Activated naive CD4-positive, alpha-beta T cell treated with anti-CD3 and anti-CD28 coated beads, Interleukin-2, amount 50 U/mL, for 72 hours (primary cell): ENCODE data around the gene ADGRF3. TPM values are rescaled to one million over a fixed set of nuclear protein-coding genes. Genes with fewer than 3 reads are reported as not detected.
"Not testable (repeated sequence)": the region's sequence is repeated elsewhere in the genome, so short reads cannot be mapped to it uniquely, and the experiment has no call there.

ENCODE experiments used
- ATAC-seq, 2 donors: fragments of 150-1000 bp; cut with Tn5 transposase; 2 replicates each; pipeline ENCODE4 v1.10.0; 2021; ENCODE audit warnings: mild to moderate bottlenecking in 2 of 2, moderate library complexity in 2 of 2
- DNase-seq, 2 donors: peaks; one replicate each; pipeline ENCODE4 v3.0.0; 2021 to 2022; ENCODE audit warnings: low spot score in 2 of 2
- H3K27ac Mint-ChIP-seq, 2 donors: one replicate each; pipeline ENCODE4 v1.8.0; 2022; ENCODE audit warnings: mild to moderate bottlenecking in 2 of 2, mixed read lengths in 2 of 2
- H3K36me3 Mint-ChIP-seq, 2 donors: one replicate each; pipeline ENCODE4 v1.8.0; 2022; ENCODE audit warnings: mixed read lengths in 2 of 2
- H3K9me3 Mint-ChIP-seq, 2 donors: one replicate each; pipeline ENCODE4 v1.8.0; 2022; ENCODE audit warnings: mixed read lengths in 2 of 2
- total RNA-seq, 2 donors: library from RNA; stranded (reverse); gene quantifications; one replicate each; pipeline ENCODE4 v1.2.3, GENCODE V29; 2022

Gene ADGRF3
- total RNA-seq, 2 donors from 2014 or later: 0.57 to 7.5 TPM

DNA sequence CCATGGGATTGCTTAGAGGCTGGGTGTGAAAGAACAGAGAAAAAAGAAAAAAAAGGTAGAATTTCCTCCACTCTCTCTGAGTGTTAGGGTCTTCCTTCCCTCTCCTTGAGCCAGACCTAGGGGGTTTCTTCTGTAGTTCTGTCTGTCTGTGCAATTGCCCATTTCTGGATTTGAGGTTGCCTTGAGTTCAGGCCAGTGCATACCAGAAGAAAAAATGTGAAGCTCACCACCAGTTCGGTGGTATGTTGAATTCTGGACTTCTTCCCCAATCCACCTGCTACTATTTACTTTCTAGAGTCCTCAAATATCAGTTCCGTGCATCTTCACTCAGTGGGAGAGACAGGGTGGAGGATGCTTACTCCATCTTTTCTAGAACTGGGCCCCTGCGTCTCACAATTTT is 16.0 kb downstream of the ADGRF3 start:
- Mint-ChIP-seq H3K27ac (no peak overlapping the region), H3K36me3 (no peaks in the 10 kb centered on the region), H3K9me3 (no peaks in the 10 kb centered on the region)
- ATAC-seq (no peak), DNase-seq (no peak)

DNA sequence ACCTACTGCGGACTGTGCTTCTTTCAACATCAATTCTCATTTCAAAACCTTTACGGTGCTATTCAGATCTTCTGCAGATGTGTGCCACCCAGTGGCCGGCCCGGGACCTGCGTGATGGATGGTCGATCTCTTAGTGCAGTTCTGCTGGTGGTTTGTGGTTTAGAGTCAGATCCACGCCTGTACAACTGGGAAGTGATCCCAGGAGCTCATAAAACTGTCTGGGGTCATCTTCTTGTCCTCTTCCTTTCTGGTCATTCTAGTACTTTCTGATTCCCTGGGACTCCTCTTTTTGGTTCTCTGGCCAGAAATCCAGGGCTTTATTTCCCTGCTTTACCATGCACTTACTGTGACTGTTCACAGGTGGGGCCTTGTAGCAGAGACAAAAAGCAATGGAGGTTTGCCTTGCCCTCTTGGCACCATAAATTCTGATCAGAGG is 16.5 kb downstream of the ADGRF3 start:
- DNase-seq (peak; percentile 79 to 84), ATAC-seq (peak; percentile 95 to 98)
- Mint-ChIP-seq H3K36me3 (no peaks in the 10 kb centered on the region), H3K9me3 (no peaks in the 10 kb centered on the region), H3K27ac (no peak overlapping the region)

DNA sequence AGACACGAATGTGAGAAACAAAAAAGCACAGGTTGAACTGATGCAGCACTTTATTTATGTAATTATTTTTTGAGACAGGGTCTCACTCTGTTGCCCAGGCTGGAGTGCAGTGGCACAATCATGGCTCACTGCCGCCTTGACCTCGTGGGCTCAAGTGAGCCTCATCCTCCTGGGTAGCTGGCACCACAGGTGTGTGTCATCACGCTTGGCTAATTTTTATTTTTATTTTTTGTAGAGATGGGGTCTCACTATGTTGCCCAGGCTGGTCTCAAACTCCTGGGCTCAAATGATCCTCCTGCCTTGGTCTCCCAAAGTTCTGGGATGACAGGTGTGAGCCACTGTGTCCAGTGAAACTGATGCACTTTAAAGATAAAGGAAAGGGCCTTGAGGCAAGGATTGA is 17.5 kb downstream of the ADGRF3 start:
- not testable (repeated sequence) for ATAC-seq, H3K36me3 Mint-ChIP-seq, H3K9me3 Mint-ChIP-seq, DNase-seq, H3K27ac Mint-ChIP-seq

DNA sequence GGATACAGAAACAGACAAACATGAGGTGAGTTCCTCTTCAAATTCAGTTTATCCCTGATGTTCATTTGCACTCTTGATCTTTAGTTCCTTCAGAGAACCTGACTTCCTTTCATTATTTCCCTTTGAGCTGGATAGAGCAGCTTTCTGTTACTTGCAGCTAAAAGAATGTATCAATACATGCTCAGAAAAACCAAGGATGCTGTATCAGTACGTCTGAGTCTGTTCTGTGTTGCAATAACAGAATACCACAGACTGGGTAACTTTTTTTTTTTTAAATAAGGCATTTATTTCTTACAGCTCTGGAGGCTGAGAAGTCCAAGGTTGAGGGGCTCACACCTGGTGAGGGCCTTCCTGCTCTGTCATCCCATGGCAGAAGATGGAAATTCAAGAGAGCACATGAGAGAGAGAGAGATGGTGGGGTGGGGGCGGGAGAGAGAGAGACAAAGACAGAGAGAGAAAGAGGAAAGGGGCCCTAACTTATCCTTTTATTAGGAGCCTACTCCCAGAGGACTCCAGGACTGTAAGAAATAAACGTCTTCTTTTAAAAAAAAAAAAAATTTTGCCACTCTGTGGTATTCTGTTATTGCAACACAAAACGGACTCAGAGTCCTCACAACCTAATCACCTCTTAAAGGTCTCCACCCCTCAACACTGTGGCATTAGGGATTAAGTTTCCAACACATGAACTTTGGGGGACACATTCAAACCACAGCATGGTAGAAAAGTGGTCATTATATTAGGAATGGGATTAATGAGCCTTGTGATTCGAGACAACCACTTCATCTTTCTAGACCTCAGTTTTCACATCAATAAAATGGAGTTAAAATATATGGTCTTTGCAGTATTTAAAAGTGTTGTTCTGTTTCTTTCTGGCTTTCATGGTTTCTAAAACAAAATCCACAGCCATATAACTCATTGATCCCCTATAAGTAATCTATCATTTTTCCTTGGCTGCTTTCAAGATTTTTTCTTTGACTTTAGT is 19.0 kb downstream of the ADGRF3 start:
- no peaks in the 10 kb centered on the region for H3K36me3 Mint-ChIP-seq
- no peak overlapping the region for H3K27ac Mint-ChIP-seq
- H3K9me3 Mint-ChIP-seq: no peaks in the 10 kb centered on the region
- ATAC-seq (no peak), DNase-seq (no peak)

DNA sequence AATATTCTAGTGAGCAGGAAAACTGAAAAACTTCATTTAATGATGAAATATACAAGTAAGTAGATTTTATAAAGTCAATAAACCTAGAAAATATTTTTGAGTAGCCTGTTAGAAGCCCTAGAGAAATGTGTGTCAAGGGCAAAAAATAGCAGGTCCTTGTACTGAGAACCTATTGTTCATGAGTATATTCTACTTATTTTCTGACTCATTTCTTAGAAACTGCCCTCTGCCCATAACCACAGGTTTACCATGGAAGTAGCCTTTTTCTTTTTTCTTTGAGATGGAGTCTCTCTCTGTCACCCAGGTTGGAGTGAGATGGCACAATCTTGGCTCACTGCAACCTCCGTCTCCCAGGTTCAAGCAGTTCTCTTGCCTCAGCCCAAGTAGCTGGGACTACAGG is 20.1 kb downstream of the ADGRF3 start:
- H3K27ac Mint-ChIP-seq: no peak overlapping the region
- H3K9me3 Mint-ChIP-seq: no peaks in the 10 kb centered on the region
- ATAC-seq (peak in 1 of 2 donors; percentile 43), DNase-seq (no peak)
- H3K36me3 Mint-ChIP-seq: no peaks in the 10 kb centered on the region

DNA sequence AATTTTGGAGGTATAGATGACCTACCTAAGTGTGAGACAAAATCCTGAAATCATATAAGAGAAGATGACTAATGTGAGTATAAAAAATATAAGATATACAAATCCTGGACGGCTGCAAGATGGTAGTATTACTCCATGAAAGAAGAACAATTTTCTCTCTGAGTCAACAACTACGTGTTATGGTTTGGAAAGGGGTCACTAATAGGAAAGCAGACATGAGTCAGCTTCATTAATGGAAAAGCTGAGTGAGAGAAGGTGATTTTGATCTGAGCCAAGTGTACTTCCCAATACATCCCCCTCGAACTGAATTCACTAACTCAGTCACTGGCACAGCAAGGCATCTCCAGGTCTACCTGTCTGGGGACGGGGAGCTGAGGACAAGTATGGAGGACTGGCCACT is 20.7 kb downstream of the ADGRF3 start:
- no peak overlapping the region for H3K27ac Mint-ChIP-seq
- DNase-seq (no peak), ATAC-seq (no peak)
- no peaks in the 10 kb centered on the region for H3K9me3 Mint-ChIP-seq
- no peaks in the 10 kb centered on the region for H3K36me3 Mint-ChIP-seq

DNA sequence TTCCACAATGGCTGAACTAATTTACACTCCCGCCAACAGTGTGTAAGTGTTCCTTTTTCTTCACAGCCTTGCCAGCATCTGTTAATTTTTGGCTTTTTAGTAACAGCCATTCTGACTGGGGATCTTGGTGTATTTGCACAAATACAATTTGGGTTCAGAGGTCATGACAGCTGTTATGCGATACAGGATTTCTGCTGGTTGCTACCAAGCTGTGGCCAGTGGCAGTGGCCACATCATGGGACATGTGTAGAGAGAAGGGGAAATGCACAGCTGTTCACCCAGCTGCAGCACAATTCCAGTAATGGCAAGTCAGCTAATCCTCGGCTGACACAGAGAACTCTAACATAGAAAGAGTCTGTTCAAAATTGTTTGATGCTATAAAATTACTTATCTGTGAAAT is 21.7 kb downstream of the ADGRF3 start:
- Mint-ChIP-seq H3K9me3 (no peaks in the 10 kb centered on the region), H3K36me3 (no peaks in the 10 kb centered on the region), H3K27ac (no peak overlapping the region)
- no peak for ATAC-seq
- DNase-seq: no peak

DNA sequence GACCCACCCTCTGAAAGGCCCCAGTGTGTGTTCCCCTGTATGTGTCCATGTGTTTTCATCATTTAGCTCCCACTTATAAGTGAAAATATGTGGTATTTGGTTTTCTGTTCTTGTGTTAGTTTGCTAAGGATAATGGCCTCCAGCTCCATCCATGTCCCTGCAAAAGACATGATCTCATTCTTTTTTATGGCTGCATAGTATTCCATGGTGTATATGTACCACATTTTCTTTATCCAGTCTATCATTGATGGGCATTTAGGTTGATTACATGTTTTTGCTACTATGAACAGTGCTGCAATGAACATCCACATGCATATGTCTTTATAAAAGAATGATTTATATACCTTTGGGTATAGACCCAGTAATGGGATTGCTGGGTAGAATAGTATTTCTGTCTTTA is 22.1 kb downstream of the ADGRF3 start:
- not testable (repeated sequence) for H3K9me3 Mint-ChIP-seq, H3K36me3 Mint-ChIP-seq, DNase-seq, ATAC-seq, H3K27ac Mint-ChIP-seq

DNA sequence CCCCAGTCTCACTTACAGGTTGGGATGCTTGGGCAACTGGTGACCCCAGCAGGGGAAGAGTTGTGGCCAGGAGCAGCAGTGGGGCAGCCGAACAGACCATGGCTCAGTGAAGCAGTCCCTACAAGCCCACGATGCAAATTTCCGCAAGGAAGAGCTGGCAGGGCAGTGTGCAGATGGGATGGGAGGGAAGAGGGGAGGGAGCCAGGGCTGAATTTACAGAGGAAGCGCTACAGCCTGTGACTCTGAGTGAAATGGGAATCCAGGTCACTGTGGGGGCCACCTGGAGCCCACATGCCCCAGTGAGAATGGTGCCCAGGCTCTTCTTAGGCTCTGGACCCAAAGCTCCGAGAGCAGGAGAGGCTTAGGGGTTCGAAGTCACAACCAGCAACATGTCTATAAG is 27.6 kb downstream of the ADGRF3 start:
- Mint-ChIP-seq H3K36me3 (no peaks in the 10 kb centered on the region), H3K9me3 (no peaks in the 10 kb centered on the region), H3K27ac (no peak overlapping the region)
- DNase-seq: no peak
- no peak for ATAC-seq

DNA sequence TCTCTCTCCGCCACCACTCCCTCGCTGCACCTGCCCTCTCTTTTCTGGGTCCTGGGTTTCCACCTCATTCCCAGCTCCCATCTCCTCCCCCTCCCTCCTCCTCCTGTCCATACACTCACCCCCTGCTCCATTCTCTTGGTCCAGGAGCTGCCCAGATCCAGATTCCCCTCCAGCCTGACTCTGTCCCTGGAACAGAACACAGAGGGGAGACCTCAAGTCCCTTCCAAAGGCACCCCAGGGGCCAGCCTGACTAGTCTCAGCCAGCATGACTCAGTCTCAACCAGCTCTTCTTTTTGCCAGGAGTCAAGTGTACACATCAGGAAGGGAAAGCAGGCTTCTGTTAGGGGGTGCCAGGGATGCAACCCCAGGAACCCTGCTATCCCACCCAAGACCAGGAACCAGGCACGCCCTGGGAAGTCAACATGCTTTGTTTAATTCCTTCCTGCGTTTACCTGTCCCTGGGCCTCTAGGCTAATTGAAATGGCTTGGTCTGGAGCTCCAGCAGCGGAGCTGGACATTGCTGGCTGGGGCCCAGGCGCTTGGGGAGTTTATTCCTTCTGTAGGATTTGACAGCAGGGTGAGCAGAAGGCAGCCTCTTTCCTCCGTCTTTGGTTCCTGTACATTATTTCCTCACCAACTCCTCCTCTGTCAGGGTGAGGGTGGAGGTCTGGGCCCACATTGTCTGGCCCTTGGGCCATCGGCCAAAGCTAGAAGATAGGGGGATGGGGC is 29.0 kb downstream of the ADGRF3 start:
- no peak overlapping the region for H3K27ac Mint-ChIP-seq
- DNase-seq: no peak
- H3K36me3 Mint-ChIP-seq: no peaks in the 10 kb centered on the region
- ATAC-seq: no peak
- no peaks in the 10 kb centered on the region for H3K9me3 Mint-ChIP-seq

DNA sequence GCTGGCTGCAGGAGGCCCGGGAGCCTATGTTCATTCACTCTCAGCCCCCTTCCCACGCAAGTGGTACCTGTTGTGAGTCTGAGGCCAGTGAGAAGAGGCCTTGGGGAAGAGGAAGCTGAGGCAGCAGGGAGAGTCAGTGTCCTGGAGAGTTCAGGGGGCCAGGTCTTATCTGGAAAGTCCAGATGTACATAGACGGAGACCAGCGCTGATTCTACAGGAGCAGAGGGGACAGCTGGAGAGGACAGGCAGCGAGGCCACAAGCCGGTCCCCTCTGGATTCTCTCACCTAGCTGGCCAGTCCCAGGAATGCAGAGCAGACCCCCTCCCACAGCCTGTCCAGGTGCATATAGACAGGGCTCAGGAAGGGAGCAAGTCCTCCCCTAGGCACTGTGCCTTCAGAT is 29.7 kb downstream of the ADGRF3 start:
- Mint-ChIP-seq H3K27ac (no peak overlapping the region), H3K9me3 (no peaks in the 10 kb centered on the region), H3K36me3 (no peaks in the 10 kb centered on the region)
- ATAC-seq (no peak), DNase-seq (no peak)

DNA sequence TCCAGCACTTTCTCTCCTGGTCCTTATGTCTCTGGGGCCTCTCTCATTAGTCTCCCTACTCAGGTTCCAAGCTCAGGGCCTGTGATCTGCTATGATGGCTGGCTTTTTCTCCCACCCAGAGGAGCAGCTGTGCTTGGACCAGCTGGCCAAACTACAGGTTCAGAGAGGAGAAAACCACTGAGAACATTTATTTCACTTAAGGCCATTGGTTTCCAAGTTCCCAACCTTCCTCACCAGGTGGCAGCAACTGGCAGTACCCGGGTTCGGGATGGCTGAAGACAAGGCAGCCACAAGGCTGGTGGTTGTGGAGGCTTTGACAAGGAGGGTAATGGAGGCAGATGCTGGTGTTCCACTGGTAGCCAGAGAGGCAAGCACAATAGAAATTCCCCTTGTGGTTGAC is 30.5 kb downstream of the ADGRF3 start:
- DNase-seq (no peak), ATAC-seq (no peak)
- Mint-ChIP-seq H3K27ac (no peak overlapping the region), H3K36me3 (no peaks in the 10 kb centered on the region), H3K9me3 (no peaks in the 10 kb centered on the region)

DNA sequence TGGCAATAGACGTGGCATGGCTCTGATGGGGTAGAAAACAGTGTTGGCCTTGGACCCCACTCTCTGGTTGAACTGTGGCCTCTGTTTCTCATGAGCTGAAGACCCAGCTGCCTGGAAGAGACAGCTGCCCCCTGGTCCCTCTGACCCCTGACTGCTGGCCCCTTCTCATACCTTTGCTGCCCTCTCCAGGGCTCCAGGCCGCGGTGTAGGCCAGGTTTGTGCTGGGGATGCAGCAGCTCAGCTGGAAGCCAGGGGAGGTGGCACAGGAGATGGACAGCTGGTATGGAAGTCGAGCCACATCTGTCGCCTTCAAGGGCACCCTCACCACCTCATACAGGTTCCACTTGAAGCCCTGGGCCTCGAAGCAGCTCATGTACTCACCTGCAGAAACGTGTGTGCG is 32.3 kb downstream of the ADGRF3 start:
- Mint-ChIP-seq H3K36me3 (no peaks in the 10 kb centered on the region), H3K9me3 (no peaks in the 10 kb centered on the region), H3K27ac (peak overlapping the region in 1 of 2 donors; percentile 55)
- no peak for DNase-seq
- ATAC-seq: no peak

DNA sequence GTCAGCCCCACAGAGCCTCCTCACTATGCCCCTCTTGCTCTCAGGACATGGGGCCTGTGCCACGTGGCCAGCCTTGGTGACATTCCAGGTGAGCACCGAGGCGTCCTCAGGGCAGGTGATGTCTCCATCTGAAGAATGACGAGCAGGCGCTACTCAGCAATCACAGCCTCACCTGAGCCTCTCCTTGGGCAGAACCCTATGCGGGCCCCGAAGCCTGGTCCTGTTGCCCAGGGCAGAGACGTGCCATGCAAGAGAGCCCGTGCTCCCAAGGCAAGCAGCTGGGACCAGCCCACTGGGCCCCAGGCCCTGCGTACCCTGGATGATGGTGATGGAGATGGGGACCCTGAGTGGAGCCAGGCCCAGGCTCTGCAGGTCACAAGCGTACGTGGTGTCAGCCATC is 33.1 kb downstream of the ADGRF3 start:
- H3K9me3 Mint-ChIP-seq: no peaks in the 10 kb centered on the region
- no peak overlapping the region for H3K27ac Mint-ChIP-seq
- no peaks in the 10 kb centered on the region for H3K36me3 Mint-ChIP-seq
- ATAC-seq (no peak), DNase-seq (no peak)

DNA sequence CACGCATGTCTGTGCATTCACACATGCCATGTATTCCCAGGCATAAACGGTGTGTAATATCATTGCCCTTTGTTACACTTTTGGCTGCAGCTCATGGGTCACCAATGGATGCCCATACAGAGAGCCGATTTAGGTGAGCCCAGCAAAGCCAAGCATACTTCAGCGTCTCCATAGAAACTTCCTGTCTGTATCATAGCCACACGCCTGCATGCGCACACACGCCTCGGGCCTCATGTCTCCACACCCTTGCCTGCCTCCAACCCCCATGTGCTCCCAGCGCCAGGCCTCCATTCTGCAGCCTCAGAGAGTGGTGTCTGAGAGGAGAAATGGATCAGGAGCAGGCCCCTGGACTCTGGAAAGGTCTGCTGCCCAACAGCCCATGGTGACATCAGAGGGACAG is 34.1 kb downstream of the ADGRF3 start:
- Mint-ChIP-seq H3K9me3 (no peaks in the 10 kb centered on the region), H3K27ac (no peak overlapping the region), H3K36me3 (no peaks in the 10 kb centered on the region)
- no peak for ATAC-seq
- DNase-seq: no peak

DNA sequence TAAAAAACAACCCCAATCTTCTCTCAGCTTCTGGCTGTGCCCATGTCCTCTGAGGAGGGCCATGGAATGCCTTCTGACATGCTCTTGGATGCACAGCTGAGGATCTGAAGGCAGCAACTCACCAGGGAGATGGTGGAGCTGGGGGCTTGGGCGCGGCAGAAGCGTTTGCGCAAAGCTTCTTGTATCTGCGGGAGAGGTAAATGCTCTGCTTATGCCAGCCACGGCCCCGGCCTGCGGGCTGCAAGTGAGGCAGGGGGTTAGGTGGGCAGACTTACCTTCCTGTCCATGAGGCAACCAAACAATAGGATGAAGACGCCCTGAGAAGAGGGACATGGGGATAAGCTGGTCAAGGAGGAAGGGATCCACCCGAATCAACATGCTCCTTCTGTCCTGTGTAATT is 36.7 kb downstream of the ADGRF3 start:
- Mint-ChIP-seq H3K9me3 (no peaks in the 10 kb centered on the region), H3K36me3 (no peaks in the 10 kb centered on the region), H3K27ac (no peak overlapping the region)
- DNase-seq (no peak), ATAC-seq (no peak)

DNA sequence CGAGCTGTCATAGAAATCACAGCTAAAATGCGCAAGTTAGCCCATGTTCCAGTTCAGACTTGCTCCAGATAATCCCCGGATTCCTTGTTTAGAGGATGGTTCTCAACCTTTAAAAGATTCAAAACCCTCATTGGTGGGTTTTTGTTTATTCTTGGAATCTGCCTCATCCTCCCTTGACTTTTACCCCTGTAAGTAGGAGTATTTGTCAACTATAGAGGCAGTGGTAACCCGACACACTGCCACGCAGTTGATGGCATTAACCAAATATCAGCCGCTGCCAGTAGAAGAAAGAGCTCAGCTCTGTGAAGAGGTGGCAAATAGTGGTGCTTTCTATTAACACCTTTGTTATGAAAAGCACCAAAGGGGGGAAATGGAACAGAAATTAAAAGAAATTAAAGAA is 41.0 kb downstream of the ADGRF3 start:
- Mint-ChIP-seq H3K36me3 (no peaks in the 10 kb centered on the region), H3K9me3 (no peaks in the 10 kb centered on the region), H3K27ac (no peak overlapping the region)
- ATAC-seq: no peak
- no peak for DNase-seq

DNA sequence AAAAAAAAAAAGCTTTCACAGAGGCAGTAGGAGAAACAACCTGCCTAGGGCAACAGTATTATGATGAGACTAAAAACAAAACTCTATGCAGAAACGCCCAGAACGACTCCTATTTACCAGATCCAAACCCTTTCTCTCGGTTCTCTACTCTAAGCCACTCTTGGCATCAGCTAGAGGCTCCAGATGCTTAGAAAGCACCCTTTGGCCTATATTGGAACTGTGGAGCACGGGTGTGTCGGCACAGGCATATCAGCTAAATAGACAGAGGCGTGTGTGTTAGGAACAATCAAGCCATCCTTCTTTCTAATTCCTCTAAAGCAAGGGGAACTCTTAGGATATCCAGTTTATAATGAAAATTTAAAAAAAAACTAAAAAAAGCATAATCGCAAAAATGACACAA is 41.5 kb downstream of the ADGRF3 start:
- H3K27ac Mint-ChIP-seq, DNase-seq, ATAC-seq, H3K36me3 Mint-ChIP-seq, H3K9me3 Mint-ChIP-seq: not testable (repeated sequence)
